ENCODE measurements around the gene SCAI.
"Not testable (repeated sequence)": the region's sequence is repeated elsewhere in the genome, so short reads cannot be mapped to it uniquely, and the experiment has no call there.

Gene SCAI

GRCh38 chr9:124940894-124941678, 202.2 kb downstream of the SCAI start, which contains the start of gene GOLGA1:
Gene GOLGA1 (minus strand): TSS chr9:124941083. CDS start chr9:124938711, 2,372 bp downstream.
- peak; percentile 96 for DNase-seq

DNA sequence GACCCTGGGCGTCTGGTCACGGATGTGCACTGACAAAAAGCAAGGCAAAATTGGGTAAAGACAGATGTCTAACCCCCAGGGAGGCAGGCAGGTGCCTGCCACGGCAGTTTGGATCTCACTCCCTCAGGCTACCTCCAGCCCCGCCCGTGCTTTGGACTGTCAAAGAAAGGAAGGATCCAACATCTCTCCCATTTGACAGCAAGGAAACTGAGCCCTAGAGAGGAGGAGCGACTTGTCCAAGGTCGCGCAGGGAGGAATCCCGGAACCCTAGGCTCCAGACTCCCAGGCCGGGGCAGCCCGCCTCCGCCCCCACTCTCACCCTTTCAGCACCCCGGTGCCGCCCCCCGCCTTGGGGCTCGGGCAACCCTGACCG, 202.8 kb downstream of the SCAI start:
- DNase-seq = no peak

GRCh38 chr9:124939944-124940343, 203.4 kb downstream of the SCAI start:
- DNase-seq = no peak

- DNase-seq = peak; percentile 77
These were observed 209.0 kb downstream of the SCAI start for GRCh38 chr9:124934290-124934689.

DNA sequence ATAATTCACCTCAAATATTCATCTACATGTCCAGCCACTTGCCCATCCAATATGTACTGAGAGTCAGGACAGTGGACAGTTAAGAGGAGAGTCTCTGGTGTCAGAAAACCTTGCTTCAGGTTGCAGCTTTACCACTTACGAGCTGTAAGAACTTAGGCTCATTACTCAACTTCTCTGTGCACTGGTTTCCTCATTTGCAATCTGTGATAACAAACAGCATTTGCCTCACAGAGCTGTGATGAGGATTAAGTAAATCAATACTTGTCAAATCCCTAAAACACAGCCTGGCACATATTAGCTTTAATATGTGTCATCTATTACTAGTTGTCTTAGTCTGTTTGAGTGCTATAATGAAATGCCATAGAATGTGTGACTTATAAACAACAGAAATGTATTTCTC, 211.0 kb downstream of the SCAI start:
- no peak for DNase-seq

GRCh38 chr9:124929464-124929863, 213.9 kb downstream of the SCAI start:
- DNase-seq = no peak

GRCh38 chr9:124928116-124928515, 215.2 kb downstream of the SCAI start:
- no peak for DNase-seq

- not testable (repeated sequence) for DNase-seq
These were observed 222.9 kb downstream of the SCAI start for GRCh38 chr9:124920394-124920793.

DNA sequence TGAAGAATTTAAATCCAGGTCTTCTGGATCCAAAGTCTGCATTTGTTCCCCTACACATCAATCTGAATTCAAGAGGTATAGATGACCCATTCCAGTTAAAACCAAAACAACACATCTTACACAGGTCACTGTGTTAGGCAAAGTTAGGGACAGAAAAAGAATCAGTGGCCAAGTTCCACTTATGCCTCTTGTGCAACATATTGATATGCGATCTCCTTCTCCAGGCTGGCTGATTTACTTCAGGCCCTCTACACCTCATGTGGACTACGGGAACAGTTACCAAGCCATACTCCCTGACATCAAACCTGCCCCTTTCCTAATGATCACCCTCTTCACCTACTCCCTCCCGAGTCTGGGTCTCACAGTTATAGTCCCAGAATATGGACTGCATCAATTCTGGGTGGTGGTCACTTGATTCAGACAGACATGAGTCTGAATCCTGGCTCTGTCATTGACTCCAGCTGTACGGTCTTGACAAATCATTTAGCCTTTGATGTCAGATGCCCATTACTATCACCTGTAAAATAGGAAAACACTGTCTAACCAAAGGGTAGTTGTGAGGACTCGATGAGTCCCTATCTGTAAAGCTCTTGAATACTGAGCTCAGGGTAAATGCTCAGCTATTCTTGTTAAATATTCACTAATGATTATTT, 228.4 kb downstream of the SCAI start:
- no peak for DNase-seq

DNA sequence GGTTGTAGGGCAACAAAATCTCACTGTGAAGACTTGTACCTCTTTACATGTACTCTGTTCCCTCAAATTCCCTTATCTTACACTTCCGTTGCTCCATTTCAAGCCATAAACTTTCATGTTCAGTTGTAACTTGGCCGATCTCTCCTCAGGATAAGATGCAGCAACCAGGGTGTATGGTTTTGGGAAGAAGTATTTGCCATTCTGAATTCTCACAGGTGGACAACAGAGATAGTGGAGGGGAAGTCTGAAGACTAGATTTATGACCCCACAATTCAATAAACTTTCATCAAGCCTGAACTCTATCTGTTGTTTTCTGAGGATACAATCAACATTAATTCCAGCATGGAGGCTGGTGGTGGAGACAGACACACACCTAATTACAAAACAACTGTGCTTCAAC, 229.9 kb downstream of the SCAI start:
- no peak for DNase-seq

DNA sequence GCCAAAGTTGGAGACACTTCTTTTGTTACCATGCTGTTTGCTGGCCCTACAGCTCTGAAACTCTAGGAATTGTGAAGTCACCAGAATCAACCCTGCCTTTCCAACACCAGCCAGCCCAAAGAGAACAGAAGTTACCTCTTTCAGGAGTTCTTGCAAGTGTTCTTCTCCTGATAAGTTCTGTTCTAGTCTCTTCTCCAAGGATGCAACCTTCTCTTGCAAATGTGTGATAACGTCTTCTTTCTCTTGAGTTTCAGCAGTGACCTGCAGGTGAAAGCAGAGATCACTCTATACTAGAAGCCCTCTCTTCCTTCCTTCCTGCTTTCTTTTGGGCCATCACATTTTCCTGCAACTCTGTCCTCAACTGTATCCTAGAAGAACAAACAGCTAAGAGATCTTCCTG, 231.6 kb downstream of the SCAI start:
- DNase-seq = no peak

GRCh38 chr9:124908098-124908497, 235.2 kb downstream of the SCAI start:
- no peak for DNase-seq

DNA sequence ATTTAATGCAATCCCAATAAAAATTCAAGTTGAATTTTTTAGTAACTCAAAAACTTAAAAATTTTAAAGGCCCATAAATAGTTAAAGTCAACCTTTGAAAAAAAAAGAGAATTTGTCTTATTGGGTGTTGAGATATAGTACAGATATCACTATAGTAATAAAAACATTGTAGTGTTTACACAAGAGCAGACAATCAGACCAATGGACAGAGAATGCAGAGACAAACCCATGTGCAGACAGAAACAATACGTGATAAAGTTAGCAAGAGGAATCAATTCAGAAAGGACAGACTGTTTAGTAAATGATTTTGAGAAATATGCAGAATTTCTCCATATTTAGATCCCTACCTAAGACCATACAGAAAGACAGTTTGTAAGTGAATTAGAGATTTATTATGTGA, 236.4 kb downstream of the SCAI start:
- no peak for DNase-seq

- no peak for DNase-seq
These were observed 243.5 kb downstream of the SCAI start for GRCh38 chr9:124899845-124900244.

DNA sequence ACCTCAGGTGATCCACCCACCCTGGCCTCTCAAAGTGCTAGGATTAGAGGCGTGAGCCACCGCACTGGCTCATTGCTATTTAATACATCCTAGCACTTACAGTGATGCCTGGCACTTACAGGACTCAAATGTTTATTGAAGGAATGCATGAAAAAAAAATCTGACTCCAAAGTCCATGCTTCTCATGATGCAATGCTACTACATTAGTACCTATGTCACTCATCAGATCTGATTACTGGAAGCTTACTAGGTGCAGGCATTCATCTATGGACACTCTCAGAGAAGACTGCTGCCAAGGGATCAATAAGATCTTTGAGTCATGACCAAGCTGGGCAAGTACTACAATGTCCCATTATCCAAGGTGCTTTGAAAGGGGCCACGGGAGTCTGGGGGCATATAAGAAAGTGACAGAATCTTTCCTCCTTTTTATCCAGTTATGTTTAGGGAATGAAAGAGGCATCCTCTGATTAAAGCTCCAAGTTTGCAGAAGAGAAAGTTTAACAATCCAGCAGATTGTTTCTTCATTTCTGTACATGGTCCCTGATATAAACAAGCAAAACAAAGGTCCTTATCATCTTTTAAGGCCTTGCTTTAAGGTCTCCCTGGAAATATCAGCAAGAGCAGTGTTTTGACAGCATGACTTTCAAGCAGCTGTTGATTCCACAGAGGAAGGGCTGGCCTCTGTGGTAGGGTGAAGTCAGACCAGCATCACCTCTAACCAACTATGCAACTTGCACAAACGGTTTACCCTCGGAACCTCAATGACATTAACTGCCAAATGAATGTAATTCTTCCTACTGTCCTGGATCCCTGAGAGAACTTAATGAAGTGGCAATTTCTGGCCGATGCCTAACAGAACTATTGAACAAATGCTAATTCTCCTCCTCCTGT, 245.5 kb downstream of the SCAI start:
- DNase-seq = no peak

- peak; percentile 46 for DNase-seq
These were observed 248.6 kb downstream of the SCAI start for GRCh38 chr9:124894741-124895170.

- DNase-seq = no peak
These were observed 249.1 kb downstream of the SCAI start for GRCh38 chr9:124894035-124894740.

Measured in EL (cell line).